IMR-90 (cell line): ENCODE data around the gene KLF11. TPM values are rescaled to one million over a fixed set of nuclear protein-coding genes. Genes with fewer than 3 reads are reported as not detected.

Source experiments
- ATAC-seq: fragments of 200-7000 bp; cut with Tn5 transposase; 2 replicates; pipeline ENCODE4 v1.9.1; 2020; ENCODE audit warnings: low read depth, mild to moderate bottlenecking, moderate library complexity
- BruUV-seq: library from RNA; stranded (reverse); fragments of 400-500 nt; replicated peaks from 2 replicates; lab custom pipeline; 2021; lab: Mats Ljungman, UMichigan
- CTCF ChIA-PET: fragments of 300-600 bp; formaldehyde crosslinking; extraction: SDS; loops from one replicate; lab custom pipeline; 2021; ENCODE audit warnings: antibody characterized with exemption; lab: Yijun Ruan, JAX
- POLR2A ChIA-PET: fragments of 300-600 bp; sonication (Branson Sonifier 250); formaldehyde crosslinking; loops from one replicate; lab custom pipeline; 2022; ENCODE audit warnings: antibody characterized with exemption; ENCODE audit not compliant: unreplicated experiment; lab: Charles Lee
- DNase-seq: peaks from one replicate; pipeline ENCODE4 v3.0.0; 2013
- H2AFZ ChIP-seq: replicated peaks from 2 replicates; pipeline ENCODE3; 2013; ENCODE audit warnings: low read length, mild to moderate bottlenecking; ENCODE audit not compliant: poor library complexity
- H2AK5ac ChIP-seq: 2 replicates; pipeline ENCODE4 v1.6.1; 2013; ENCODE audit warnings: low read depth, low read length, inconsistent platforms
- H2AK9ac ChIP-seq: replicated peaks from 2 replicates; pipeline ENCODE3; 2013; ENCODE audit warnings: mild to moderate bottlenecking, low read depth, low read length, moderate library complexity; ENCODE audit not compliant: poor library complexity
- H2BK120ac ChIP-seq: 2 replicates; pipeline ENCODE4 v1.6.1; 2013; ENCODE audit warnings: low read depth, low read length, inconsistent platforms
- H2BK15ac ChIP-seq: 3 replicates; pipeline ENCODE4 v1.6.1; 2013; ENCODE audit warnings: low read depth, low read length, inconsistent platforms
- H2BK20ac ChIP-seq: 2 replicates; pipeline ENCODE4 v1.6.1; 2013; ENCODE audit warnings: low read depth, mild to moderate bottlenecking, inconsistent platforms, low read length, moderate library complexity
- H2BK5ac ChIP-seq: 2 replicates; pipeline ENCODE4 v1.6.1; 2013; ENCODE audit warnings: mild to moderate bottlenecking, low read depth, low read length, inconsistent platforms; ENCODE audit not compliant: poor library complexity, severe bottlenecking
- H3K14ac ChIP-seq: replicated peaks from 2 replicates; pipeline ENCODE4 v1.6.1; 2013; ENCODE audit warnings: low read depth, low read length, inconsistent platforms
- H3K18ac ChIP-seq: 2 replicates; pipeline ENCODE4 v1.6.1; 2013; ENCODE audit warnings: low read depth, low read length, control low read depth
- H3K23ac ChIP-seq: 2 replicates; pipeline ENCODE4 v1.6.1; 2013; ENCODE audit warnings: low read depth, low read length, inconsistent platforms
- H3K27ac ChIP-seq: 2 replicates; pipeline ENCODE4 v1.5.1; 2013; ENCODE audit warnings: mild to moderate bottlenecking, control low read depth, low read length; ENCODE audit not compliant: insufficient read depth
- H3K27me3 ChIP-seq: 2 replicates; pipeline ENCODE4 v1.6.1; 2013; ENCODE audit warnings: low read length; ENCODE audit not compliant: control insufficient read depth, insufficient read depth
- H3K36me3 ChIP-seq: 2 replicates; pipeline ENCODE4 v1.6.1; 2013; ENCODE audit warnings: low read length, mixed read lengths; ENCODE audit not compliant: control insufficient read depth, insufficient read depth
- H3K4ac ChIP-seq: 2 replicates; pipeline ENCODE4 v1.6.1; 2013; ENCODE audit warnings: low read depth, low read length, inconsistent platforms
- H3K4me1 ChIP-seq: 2 replicates; pipeline ENCODE4 v1.6.1; 2013; ENCODE audit warnings: low read length, mixed read lengths; ENCODE audit not compliant: control insufficient read depth, insufficient read depth
- H3K4me2 ChIP-seq: 2 replicates; pipeline ENCODE4 v1.6.1; 2013; ENCODE audit warnings: low read depth, mild to moderate bottlenecking, control low read depth, low read length, moderate library complexity
- H3K4me3 ChIP-seq: 2 replicates; pipeline ENCODE4 v1.5.1; 2013; ENCODE audit warnings: low read depth, mild to moderate bottlenecking, control low read depth, low read length, moderate library complexity; ENCODE audit not compliant: insufficient read depth
- H3K56ac ChIP-seq: 2 replicates; pipeline ENCODE4 v1.6.1; 2013; ENCODE audit warnings: low read length, inconsistent platforms; ENCODE audit not compliant: insufficient read depth; ENCODE audit errors: extremely low read depth
- H3K79me1 ChIP-seq, 2 experiments: 2 replicates each; pipeline ENCODE4 v1.6.1; 2013; ENCODE audit warnings: low read length in 2 of 2, inconsistent platforms in 1 of 2, low read depth in 1 of 2
- H3K9ac ChIP-seq: 2 replicates; pipeline ENCODE4 v1.6.1; 2013; ENCODE audit warnings: low read depth, low read length, control low read depth
- H3K9me1 ChIP-seq: 2 replicates; pipeline ENCODE4 v1.6.1; 2013; ENCODE audit warnings: low read length, inconsistent platforms; ENCODE audit not compliant: insufficient read depth
- H3K9me3 ChIP-seq: 2 replicates; pipeline ENCODE4 v1.6.1; 2013; ENCODE audit warnings: low read length; ENCODE audit not compliant: control insufficient read depth, insufficient read depth
- H4K20me1 ChIP-seq: 2 replicates; pipeline ENCODE4 v1.6.1; 2013; ENCODE audit warnings: low read length, inconsistent platforms; ENCODE audit not compliant: insufficient read depth
- H4K5ac ChIP-seq: 2 replicates; pipeline ENCODE4 v1.6.1; 2013; ENCODE audit warnings: mild to moderate bottlenecking, low read depth, low read length, control low read depth
- H4K8ac ChIP-seq, 2 experiments: 2 replicates each; pipeline ENCODE4 v1.6.1; 2013; ENCODE audit warnings: low read depth in 2 of 2, low read length in 2 of 2, control low read depth in 1 of 2, inconsistent platforms in 1 of 2
- H4K91ac ChIP-seq: 2 replicates; pipeline ENCODE4 v1.6.1; 2013; ENCODE audit warnings: low read depth, low read length, inconsistent platforms; ENCODE audit not compliant: insufficient read depth
- BHLHE40 ChIP-seq: fragments of 150-350 bp; IDR thresholded peaks from 2 replicates; pipeline ENCODE4 v1.6.1; 2016; ENCODE audit warnings: mild to moderate bottlenecking, low read depth, low read length
- CEBPB ChIP-seq: IDR thresholded peaks from 2 replicates; pipeline ENCODE4 v1.6.1; 2012; ENCODE audit warnings: low read depth, low read length, improper control_type of control experiment
- CHD1 ChIP-seq: IDR thresholded peaks from 2 replicates; pipeline ENCODE4 v1.6.1; 2012; ENCODE audit warnings: low read depth, low read length, improper control_type of control experiment
- CTCF ChIP-seq: conservative IDR thresholded peaks from 2 replicates; pipeline ENCODE4 v1.5.1; 2012; ENCODE audit warnings: mild to moderate bottlenecking, low read depth, low read length, improper control_type of control experiment
- ELK1 ChIP-seq: fragments of 150-350 bp; IDR thresholded peaks from 2 replicates; pipeline ENCODE4 v1.6.1; 2016; ENCODE audit warnings: low read depth, mild to moderate bottlenecking, low read length, moderate library complexity, borderline replicate concordance
- FOS ChIP-seq: fragments of 150-350 bp; IDR thresholded peaks from 2 replicates; pipeline ENCODE4 v1.6.1; 2016; ENCODE audit warnings: low read depth, low read length
- MAFK ChIP-seq: IDR thresholded peaks from 2 replicates; pipeline ENCODE4 v1.6.1; 2012; ENCODE audit warnings: low read depth, low read length, improper control_type of control experiment
- MAZ ChIP-seq: IDR thresholded peaks from 2 replicates; pipeline ENCODE4 v1.6.1; 2012; ENCODE audit warnings: low read depth, mild to moderate bottlenecking, low read length, improper control_type of control experiment, moderate library complexity, borderline replicate concordance
- MXI1 ChIP-seq: IDR thresholded peaks from 2 replicates; pipeline ENCODE4 v1.6.1; 2012; ENCODE audit warnings: low read depth, mild to moderate bottlenecking, low read length, moderate library complexity, borderline replicate concordance
- NFE2L2 ChIP-seq: fragments of 150-350 bp; IDR thresholded peaks from 2 replicates; pipeline ENCODE4 v1.6.1; 2016; ENCODE audit warnings: low read depth, mild to moderate bottlenecking, low read length
- POLR2A ChIP-seq: IDR thresholded peaks from 2 replicates; pipeline ENCODE4 v1.6.1; 2012; ENCODE audit warnings: mild to moderate bottlenecking, low read depth, low read length
- RAD21 ChIP-seq: IDR thresholded peaks from 2 replicates; pipeline ENCODE4 v1.6.1; 2012; ENCODE audit warnings: low read length, improper control_type of control experiment
- RCOR1 ChIP-seq: IDR thresholded peaks from 2 replicates; pipeline ENCODE4 v1.6.1; 2012; ENCODE audit warnings: mild to moderate bottlenecking, low read length, improper control_type of control experiment; ENCODE audit not compliant: insufficient replicate concordance
- RFX5 ChIP-seq: IDR thresholded peaks from 2 replicates; pipeline ENCODE4 v1.8.0; 2012; ENCODE audit warnings: low read depth, mild to moderate bottlenecking, low read length, moderate library complexity
- SMC3 ChIP-seq: fragments of 150-350 bp; IDR thresholded peaks from 2 replicates; pipeline ENCODE4 v1.6.1; 2016; ENCODE audit warnings: low read depth, mild to moderate bottlenecking, antibody characterized with exemption, low read length, moderate library complexity
- USF2 ChIP-seq: fragments of 150-350 bp; IDR thresholded peaks from 2 replicates; pipeline ENCODE4 v1.6.1; 2017; ENCODE audit warnings: mild to moderate bottlenecking, antibody characterized with exemption, low read length, low read depth
- WGBS, 2 experiments: methylation state at CpG; one replicate each; pipeline versions ENCODE4 v1.1.5 to v1.1.7; 2013; ENCODE audit warnings: missing lambda C conversion rate in 2 of 2; ENCODE audit not compliant: insufficient read length in 1 of 2; ENCODE audit errors: extremely low coverage in 2 of 2; 5-methylcytosine and 5-hydroxymethylcytosine counted together
- dilution Hi-C: fragments of 300-500 bp; cut with HindIII; formaldehyde crosslinking; loops from one replicate; pipeline ENCODE4 v1.14.3; 2018; ENCODE audit warnings: low sequenced_read_pairs; ENCODE audit not compliant: unreplicated experiment
- in situ Hi-C: fragments of 300-500 bp; cut with MboI; formaldehyde crosslinking; loops from 3 replicates; pipeline ENCODE4 v1.14.3; 2019; ENCODE audit warnings: low sequenced_read_pairs, inconsistent platforms, mixed read lengths
- intact Hi-C: fragments of 100-400 bp; cut with micrococcal nuclease; formaldehyde crosslinking; loops from 2 replicates; pipeline ENCODE4 v1.10.0; 2022
- polyA plus RNA-seq, 3 experiments: library from polyadenylated mRNA; depleted of rRNA; stranded (reverse); fragments of >200 nt; gene quantifications; 2 replicates each; pipeline ENCODE4 v1.2.3, GENCODE V29; 2012; ENCODE audit warnings: low replicate concordance in 1 of 3
- total RNA-seq: library from RNA; depleted of rRNA; stranded (reverse); fragments of >200 nt; gene quantifications from 2 replicates; pipeline ENCODE4 v1.2.3, GENCODE V29; 2012

KLF11 gene
- total and polyA plus RNA-seq, 2 of the 4 experiments (the other 2 are of a cell fraction), result 2.0 to 2.4 TPM

GRCh38 chr2:10001586-10001985 lies 41.8 kb upstream of the KLF11 start:
- Histone ChIP-seq H3K9ac (no peak overlapping the region), H3K9me1 (no peaks in the 10 kb centered on the region), H2BK120ac (no peak overlapping the region), H2AFZ (no peak overlapping the region), H3K14ac (no peak overlapping the region), H4K91ac (no peak overlapping the region), H3K36me3 (no peaks in the 10 kb centered on the region), H2AK5ac (no peak overlapping the region), H2BK20ac (no peak overlapping the region), H3K4me3 (no peak overlapping the region), H4K20me1 (no peaks in the 10 kb centered on the region), H4K5ac (no peak overlapping the region), H3K79me1 (no peaks in the 10 kb centered on the region), H3K23ac (no peak overlapping the region), H3K27ac (no peak overlapping the region), H3K18ac (no peak overlapping the region), H3K4me1 (no peaks in the 10 kb centered on the region), H4K8ac (no peak overlapping the region), H2BK15ac (no peak overlapping the region), H3K9me3 (no peaks in the 10 kb centered on the region), H3K27me3 (no peaks in the 10 kb centered on the region), H2BK5ac (no peak overlapping the region), H3K4me2 (no peak overlapping the region), H3K56ac (no peak overlapping the region), H3K4ac (no peak overlapping the region), H2AK9ac (no peak overlapping the region)
- no CpG with 5 or more reads among the region's 5 CpGs for WGBS, 2 experiments
- TF ChIP-seq MAZ (no peak), ELK1 (no peak), NFE2L2 (no peak), POLR2A (no peak), RAD21 (no peak), SMC3 (no peak), USF2 (no peak), RCOR1 (no peak), CHD1 (no peak), FOS (no peak), MXI1 (no peak), RFX5 (no peak), BHLHE40 (no peak), MAFK (no peak), CTCF (no peak), CEBPB (no peak)
- ChIA-PET CTCF (no interaction called here), POLR2A (no interaction called here)
- ATAC-seq (no peak), DNase-seq (no peak)
- in situ Hi-C loops, result no loop called here
- intact Hi-C loops, result no loop called here
- BruUV-seq, result no TSS peak
- dilution Hi-C loops, result no loop called here
